Stomach (tissue), 9 donors: ENCODE data around the gene COL21A1. TPM values are rescaled to one million over a fixed set of nuclear protein-coding genes. Genes with fewer than 3 reads are reported as not detected.

ENCODE experiments used
- DNase-seq, 2 donors: peaks; one replicate each; pipeline versions ENCODE4 v3.0.0 to v3.0.0-alpha.2; 2013 to 2019
- H3K27ac ChIP-seq, 5 donors: fragments of 200-600 bp in 4 of 5; sonication (generic) in 4 of 5; one replicate each; pipeline ENCODE4 v1.5.1; 2013 to 2019; ENCODE audit warnings: mild to moderate bottlenecking in 1 of 5, moderate library complexity in 1 of 5
- H3K27me3 ChIP-seq, 3 donors: fragments of 200-600 bp; sonication (generic); one replicate each; pipeline ENCODE4 v1.5.1; 2017 to 2019; ENCODE audit warnings: mixed run types in 1 of 3
- H3K36me3 ChIP-seq, 4 donors: fragments of 200-600 bp; sonication (generic); 1 replicate in 3 of 4; 2 replicates in 1 of 4; pipeline ENCODE4 v1.5.1; 2016 to 2019
- H3K4me1 ChIP-seq, 4 donors: fragments of 200-600 bp; sonication (generic); one replicate each; pipeline ENCODE4 v1.5.1; 2016 to 2019
- H3K4me3 ChIP-seq, 4 donors: fragments of 200-600 bp; sonication (generic) in 3 of 4; one replicate each; pipeline ENCODE4 v1.5.1; 2016 to 2019; ENCODE audit warnings: mild to moderate bottlenecking in 1 of 4
- H3K9me3 ChIP-seq, 4 donors: fragments of 200-600 bp; sonication (generic); one replicate each; pipeline ENCODE4 v1.5.1; 2016 to 2019
- CTCF ChIP-seq, 7 experiments: fragments of 450-650 bp in 4 of 7; fragments of 200-600 bp in 3 of 7; sonication (generic) in 3 of 7; IDR thresholded peaks; one replicate each; pipeline ENCODE4 v1.5.1; 2016 to 2019; ENCODE audit warnings: antibody characterized with exemption in 7 of 7, control low read depth in 2 of 7, mild to moderate bottlenecking in 1 of 7
- EP300 ChIP-seq: sonication (generic); formaldehyde crosslinking; IDR thresholded peaks from one replicate; pipeline ENCODE4 v1.6.1; 2017; ENCODE audit warnings: antibody characterized with exemption
- POLR2A ChIP-seq, 4 donors: fragments of 450-650 bp; IDR thresholded peaks; one replicate each; pipeline ENCODE4 v1.6.1; 2016; ENCODE audit warnings: antibody characterized with exemption in 4 of 4, control low read depth in 2 of 4, mild to moderate bottlenecking in 1 of 4, moderate library complexity in 1 of 4
- POLR2AphosphoS5 ChIP-seq, 3 donors: sonication (generic); formaldehyde crosslinking; IDR thresholded peaks; one replicate each; pipeline ENCODE4 v1.6.1; 2016; ENCODE audit warnings: antibody characterized with exemption in 3 of 3
- WGBS, 5 donors: extraction: QIAGEN DNeasy Blood & Tissue Kit in 3 of 5; methylation state at CpG; one replicate each; pipeline versions ENCODE4 v1.1.5 to v1.1.7; 2013 to 2018; 5-methylcytosine and 5-hydroxymethylcytosine counted together
- intact Hi-C: fragments of 100-400 bp; cut with DNase I; formaldehyde crosslinking; loops from one replicate; pipeline ENCODE4 v1.15.1; 2023; ENCODE audit warnings: low total_unique reads
- polyA plus RNA-seq, 3 donors: library from polyadenylated mRNA; stranded (reverse); fragments of 200-250 nt; gene quantifications; one replicate each; pipeline ENCODE4 v1.2.3, GENCODE V29; 2013
- total RNA-seq, 5 donors: library from RNA; depleted of rRNA; stranded (reverse); fragments of >200 nt; gene quantifications; one replicate each; pipeline versions ENCODE4 v1.1.0 to v1.2.3, GENCODE V29; 2014 to 2016
- donor health status: healthy with polysubstance abuse.
- donor health status: Bipolar disorder and iron deficiency.
- donor health status: healthy.

Gene COL21A1
- total and polyA plus RNA-seq, 8 donors, result 0.31 to 69.4 (median 4.1) TPM; not detected in 1

DNA sequence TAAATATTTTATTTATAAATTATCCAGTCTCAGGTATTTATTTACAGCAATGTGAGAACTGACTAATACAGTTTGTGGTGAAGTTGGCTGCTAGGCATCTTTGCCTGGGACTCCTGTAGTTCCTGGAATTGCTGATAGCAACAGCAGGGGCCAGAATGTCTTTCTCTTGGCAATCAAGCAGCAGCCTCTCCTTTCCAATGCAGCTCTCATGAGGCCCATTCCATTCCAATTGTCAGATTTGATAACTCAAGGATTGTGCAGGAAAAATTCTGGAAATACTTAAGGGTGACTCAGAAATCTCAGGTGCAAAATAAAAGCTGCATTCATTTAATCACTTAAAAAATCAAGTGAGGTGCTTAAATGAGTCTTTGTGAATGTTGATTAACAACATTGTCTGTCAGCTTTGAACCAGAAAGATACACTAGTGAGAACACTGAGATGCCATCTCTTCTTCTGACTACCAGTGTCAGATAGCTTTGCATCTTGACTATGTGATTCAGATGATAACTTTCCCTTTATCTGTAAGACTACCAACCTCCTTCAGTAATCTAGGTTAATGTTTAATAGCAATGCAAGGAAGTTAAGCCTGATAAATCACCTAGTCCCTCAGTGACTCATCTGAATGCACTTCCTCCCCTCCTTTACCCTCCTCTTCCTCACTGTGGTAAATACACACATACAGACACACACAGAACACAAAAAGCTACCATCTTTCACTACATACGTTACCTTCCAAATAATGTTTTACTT, 32.1 kb upstream of the COL21A1 start:
- H3K36me3 ChIP-seq, result no peaks in the 10 kb centered on the region
- H3K9me3 ChIP-seq, result no peaks in the 10 kb centered on the region
- TF ChIP-seq CTCF (IDR thresholded peaks at IDR 0.05), result no peak
- no peak for TF ChIP-seq EP300
- no peak for TF ChIP-seq POLR2AphosphoS5 (IDR thresholded peaks at IDR 0.05)
- TF ChIP-seq POLR2A (IDR thresholded peaks at IDR 0.05), result no peak
- no peak overlapping the region for H3K27ac ChIP-seq
- DNase-seq, result no peak
- intact Hi-C loops, result no loop called here
- H3K27me3 ChIP-seq, result no peaks in the 10 kb centered on the region
- no peaks in the 10 kb centered on the region for H3K4me1 ChIP-seq
- no peak overlapping the region for H3K4me3 ChIP-seq
- 50 to 85% (median 78%) methylated on average over 1 of the region's 1 CpG for WGBS, 5 donors

GRCh38 chr6:56278171-56278591, 30.8 kb upstream of the COL21A1 start:
- no peaks in the 10 kb centered on the region for H3K9me3 ChIP-seq
- H3K4me3 ChIP-seq, result no peak overlapping the region
- TF ChIP-seq EP300 (no peak), CTCF (IDR thresholded peaks at IDR 0.05) (no peak), POLR2A (IDR thresholded peaks at IDR 0.05) (no peak), POLR2AphosphoS5 (IDR thresholded peaks at IDR 0.05) (no peak)
- H3K36me3 ChIP-seq, result no peaks in the 10 kb centered on the region
- no peak overlapping the region for H3K27ac ChIP-seq
- 35 to 61% (median 45%) methylated on average over 2 of the region's 2 CpGs for WGBS, 5 donors
- intact Hi-C loops, result no loop called here
- no peak for DNase-seq
- no peaks in the 10 kb centered on the region for H3K27me3 ChIP-seq
- H3K4me1 ChIP-seq, result no peaks in the 10 kb centered on the region

DNA sequence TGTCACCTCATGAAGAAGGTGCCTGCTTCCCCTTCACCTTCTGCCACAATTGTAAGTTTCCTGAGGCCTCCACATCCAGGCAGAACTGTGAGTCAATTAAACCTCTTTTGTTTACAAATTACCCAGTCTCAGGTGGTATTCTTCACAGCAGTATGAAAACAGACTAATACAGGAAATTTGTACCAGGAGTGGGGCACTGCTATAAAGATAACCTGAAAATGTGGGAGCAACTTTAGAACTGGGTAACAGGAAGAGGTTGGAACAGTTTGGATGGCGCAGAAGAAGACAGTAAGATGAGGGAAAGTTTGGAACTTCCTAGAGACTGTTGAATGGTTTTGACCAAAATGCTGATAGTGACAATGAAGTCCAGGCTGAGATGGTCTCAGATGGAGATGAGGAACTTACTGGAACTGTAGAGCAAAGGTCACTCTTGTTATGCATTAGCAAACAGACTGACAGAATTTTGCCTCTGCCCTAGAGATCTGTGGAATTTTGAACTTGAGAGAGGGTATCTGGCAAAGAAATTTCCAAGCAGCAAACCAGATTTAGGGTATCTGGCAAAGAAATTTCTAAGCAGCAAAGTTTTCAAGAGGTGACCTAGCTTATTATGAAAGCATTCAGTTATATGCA, 23.5 kb upstream of the COL21A1 start:
- 85 to 100% (median 92%) methylated on average over 1 of the region's 1 CpG for WGBS, 5 donors

DNA sequence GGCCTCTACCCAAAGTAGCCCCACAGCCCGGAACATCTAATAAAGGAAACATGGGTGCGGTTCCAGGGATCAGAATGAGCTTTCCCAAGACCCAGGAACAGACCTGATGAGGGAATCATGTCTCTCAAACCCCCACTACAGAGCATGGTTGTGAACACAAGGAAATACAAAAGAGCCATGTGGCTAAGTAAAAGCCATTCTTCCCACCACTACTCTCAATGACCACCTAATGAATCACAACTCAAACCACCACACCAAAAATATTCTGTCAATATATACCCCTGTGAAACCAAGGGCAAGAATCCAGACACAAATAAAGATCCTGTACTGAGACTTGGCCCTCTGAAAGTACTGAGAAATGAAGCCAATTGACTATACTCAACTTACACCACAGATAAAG, 20.9 kb upstream of the COL21A1 start:
- Histone ChIP-seq H3K4me3 (no peak overlapping the region), H3K27ac (no peak overlapping the region), H3K9me3 (peaks cover 0 to 47% (median 22%) of the 10 kb centered on the region in 4 donors), H3K27me3 (no peaks in the 10 kb centered on the region), H3K4me1 (no peaks in the 10 kb centered on the region), H3K36me3 (no peaks in the 10 kb centered on the region)
- no peak for TF ChIP-seq CTCF (IDR thresholded peaks at IDR 0.05)
- no peak for TF ChIP-seq POLR2AphosphoS5 (IDR thresholded peaks at IDR 0.05)
- no peak for TF ChIP-seq EP300
- TF ChIP-seq POLR2A (IDR thresholded peaks at IDR 0.05), result no peak
- no peak for DNase-seq
- intact Hi-C loops, result no loop called here
- 81 to 100% (median 92%) methylated on average over 2 of the region's 2 CpGs for WGBS, 5 donors

More for the DNA sequence above, 23.5 kb upstream of the COL21A1 start:
- no peak for TF ChIP-seq POLR2AphosphoS5 (IDR thresholded peaks at IDR 0.05)
- TF ChIP-seq EP300, result no peak
- no peak for TF ChIP-seq CTCF (IDR thresholded peaks at IDR 0.05)
- no peak for TF ChIP-seq POLR2A (IDR thresholded peaks at IDR 0.05)
- no peaks in the 10 kb centered on the region for H3K4me1 ChIP-seq
- H3K9me3 ChIP-seq, result peaks cover 0 to 47% (median 22%) of the 10 kb centered on the region in 4 donors
- no peak overlapping the region for H3K27ac ChIP-seq
- intact Hi-C loops, result no loop called here
- DNase-seq, result no peak
- H3K36me3 ChIP-seq, result no peaks in the 10 kb centered on the region
- no peak overlapping the region for H3K4me3 ChIP-seq
- no peaks in the 10 kb centered on the region for H3K27me3 ChIP-seq
